Loucy (cell line): ENCODE results near the gene TLCD5.

Experiments used
- H2AFZ ChIP-seq: fragments of 200-600 bp; sonication (generic); 2 replicates; pipeline ENCODE4 v1.6.0; 2016; ENCODE audit warnings: antibody characterized with exemption, mild to moderate bottlenecking, low read length, moderate library complexity
- H3F3A ChIP-seq: fragments of 200-600 bp; 2 replicates; pipeline ENCODE4 v1.6.0; 2016; ENCODE audit warnings: antibody characterized with exemption, low read depth, mild to moderate bottlenecking
- H3K27me3 ChIP-seq: fragments of 200-600 bp; sonication (generic); 2 replicates; pipeline ENCODE4 v1.6.1; 2014; ENCODE audit warnings: low read length, mild to moderate bottlenecking; ENCODE audit not compliant: insufficient read depth, poor library complexity, severe bottlenecking
- H3K36me3 ChIP-seq: fragments of 200-600 bp; sonication (generic); 2 replicates; pipeline ENCODE4 v1.6.1; 2016; ENCODE audit warnings: low read length; ENCODE audit not compliant: insufficient read depth
- H3K4me1 ChIP-seq: fragments of 200-600 bp; sonication (generic); 2 replicates; pipeline ENCODE4 v1.5.1; 2014; ENCODE audit warnings: low read length, mild to moderate bottlenecking; ENCODE audit not compliant: insufficient read depth, poor library complexity, severe bottlenecking
- H3K4me2 ChIP-seq: fragments of 200-600 bp; sonication (generic); 2 replicates; pipeline ENCODE4 v1.6.0; 2014; ENCODE audit warnings: antibody characterized with exemption, low read length, low read depth, mild to moderate bottlenecking; ENCODE audit not compliant: poor library complexity, severe bottlenecking
- H3K4me3 ChIP-seq: fragments of 200-600 bp; sonication (generic); 2 replicates; pipeline ENCODE4 v1.5.1; 2014; ENCODE audit warnings: low read length, mild to moderate bottlenecking, mixed read lengths; ENCODE audit not compliant: poor library complexity, severe bottlenecking
- H3K79me2 ChIP-seq: fragments of 200-600 bp; sonication (generic); 2 replicates; pipeline ENCODE4 v1.6.1; 2014; ENCODE audit warnings: low read length; ENCODE audit not compliant: insufficient read depth
- H3K9ac ChIP-seq: fragments of 200-600 bp; sonication (generic); 2 replicates; pipeline ENCODE4 v1.6.0; 2014; ENCODE audit warnings: mild to moderate bottlenecking, low read depth, low read length, moderate library complexity; ENCODE audit not compliant: poor library complexity, severe bottlenecking
- H3K9me2 ChIP-seq: fragments of 200-600 bp; sonication (generic); replicated peaks from 2 replicates; pipeline ENCODE4 v1.6.1; 2016; ENCODE audit warnings: low read depth, low read length, mixed read lengths
- H3K9me3 ChIP-seq: fragments of 200-600 bp; sonication (generic); 2 replicates; pipeline ENCODE4 v1.6.1; 2014; ENCODE audit warnings: mild to moderate bottlenecking, antibody characterized with exemption, low read length, low read depth; ENCODE audit not compliant: insufficient read depth
- H4K20me1 ChIP-seq: fragments of 200-600 bp; sonication (generic); 2 replicates; pipeline ENCODE4 v1.6.0; 2014; ENCODE audit warnings: antibody characterized with exemption, low read length, mild to moderate bottlenecking; ENCODE audit not compliant: insufficient read depth, poor library complexity, severe bottlenecking
- EZH2phosphoT487 ChIP-seq: fragments of 200-600 bp; IDR thresholded peaks from 2 replicates; pipeline ENCODE4 v1.6.1; 2018; ENCODE audit warnings: antibody characterized with exemption, mild to moderate bottlenecking, moderate library complexity, borderline replicate concordance
- TF ChIP-seq, protein P1 (sequence below): fragments of 200-600 bp; sonication (generic); conservative IDR thresholded peaks from 2 replicates; pipeline ENCODE4 v1.5.1; 2014; ENCODE audit warnings: mild to moderate bottlenecking, antibody characterized with exemption, low read length

Gene TLCD5

DNA sequence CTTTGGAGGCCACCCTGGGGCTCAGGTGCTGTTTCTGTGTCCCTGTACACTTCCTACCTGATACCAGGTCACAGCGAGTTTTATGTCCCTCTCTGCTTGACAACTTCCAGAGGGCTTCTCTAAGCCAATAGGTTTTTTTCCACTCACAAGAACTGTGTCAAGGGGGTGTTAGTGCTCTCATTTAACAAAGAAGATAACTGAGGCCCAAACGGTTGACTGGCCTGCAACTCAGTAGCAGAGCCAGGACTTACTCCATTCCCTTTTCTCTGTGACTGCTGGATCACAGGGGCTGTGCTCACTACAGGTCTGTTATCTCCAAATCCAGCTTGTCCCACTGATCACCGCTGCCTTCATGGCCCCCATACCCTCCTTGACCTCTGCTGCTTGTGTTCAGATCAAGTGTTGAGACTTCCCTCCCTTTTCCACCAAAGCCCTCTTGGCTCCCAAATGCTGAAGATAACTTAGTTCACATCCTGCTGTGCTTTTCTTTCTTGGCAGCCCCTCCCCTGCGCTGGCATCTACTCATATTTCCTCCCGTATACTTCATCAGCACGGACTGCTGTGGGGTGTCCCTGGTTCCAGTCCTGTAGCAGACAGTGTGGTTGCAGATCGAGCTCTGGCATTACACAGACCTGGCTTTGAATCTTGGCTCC lies 43.8 kb upstream of the TLCD5 start:
- Histone ChIP-seq H3K4me3 (no peak overlapping the region), H3K9me3 (no peaks in the 10 kb centered on the region), H3K9ac (no peak overlapping the region), H3K79me2 (no peaks in the 10 kb centered on the region), H3K36me3 (no peaks in the 10 kb centered on the region), H3K9me2 (no peaks in the 10 kb centered on the region), H3K4me1 (no peaks in the 10 kb centered on the region), H3K27me3 (no peaks in the 10 kb centered on the region), H2AFZ (no peak overlapping the region), H4K20me1 (no peaks in the 10 kb centered on the region), H3F3A (no peaks in the 10 kb centered on the region), H3K4me2 (no peak overlapping the region)
- TF ChIP-seq, protein P1, sequence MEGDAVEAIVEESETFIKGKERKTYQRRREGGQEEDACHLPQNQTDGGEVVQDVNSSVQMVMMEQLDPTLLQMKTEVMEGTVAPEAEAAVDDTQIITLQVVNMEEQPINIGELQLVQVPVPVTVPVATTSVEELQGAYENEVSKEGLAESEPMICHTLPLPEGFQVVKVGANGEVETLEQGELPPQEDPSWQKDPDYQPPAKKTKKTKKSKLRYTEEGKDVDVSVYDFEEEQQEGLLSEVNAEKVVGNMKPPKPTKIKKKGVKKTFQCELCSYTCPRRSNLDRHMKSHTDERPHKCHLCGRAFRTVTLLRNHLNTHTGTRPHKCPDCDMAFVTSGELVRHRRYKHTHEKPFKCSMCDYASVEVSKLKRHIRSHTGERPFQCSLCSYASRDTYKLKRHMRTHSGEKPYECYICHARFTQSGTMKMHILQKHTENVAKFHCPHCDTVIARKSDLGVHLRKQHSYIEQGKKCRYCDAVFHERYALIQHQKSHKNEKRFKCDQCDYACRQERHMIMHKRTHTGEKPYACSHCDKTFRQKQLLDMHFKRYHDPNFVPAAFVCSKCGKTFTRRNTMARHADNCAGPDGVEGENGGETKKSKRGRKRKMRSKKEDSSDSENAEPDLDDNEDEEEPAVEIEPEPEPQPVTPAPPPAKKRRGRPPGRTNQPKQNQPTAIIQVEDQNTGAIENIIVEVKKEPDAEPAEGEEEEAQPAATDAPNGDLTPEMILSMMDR, result no peak
- TF ChIP-seq EZH2phosphoT487, result no peak

GRCh38 chr11:120283124-120283523 lies 42.0 kb upstream of the TLCD5 start:
- Histone ChIP-seq H3K27me3 (no peaks in the 10 kb centered on the region), H4K20me1 (no peaks in the 10 kb centered on the region), H3K4me3 (no peak overlapping the region), H3K4me1 (no peaks in the 10 kb centered on the region), H3K4me2 (no peak overlapping the region), H3K9ac (no peak overlapping the region), H3F3A (no peaks in the 10 kb centered on the region), H2AFZ (no peak overlapping the region), H3K9me3 (no peaks in the 10 kb centered on the region), H3K9me2 (no peaks in the 10 kb centered on the region), H3K36me3 (no peaks in the 10 kb centered on the region), H3K79me2 (no peaks in the 10 kb centered on the region)
- TF ChIP-seq EZH2phosphoT487, result no peak
- TF ChIP-seq, protein P1, result no peak

DNA sequence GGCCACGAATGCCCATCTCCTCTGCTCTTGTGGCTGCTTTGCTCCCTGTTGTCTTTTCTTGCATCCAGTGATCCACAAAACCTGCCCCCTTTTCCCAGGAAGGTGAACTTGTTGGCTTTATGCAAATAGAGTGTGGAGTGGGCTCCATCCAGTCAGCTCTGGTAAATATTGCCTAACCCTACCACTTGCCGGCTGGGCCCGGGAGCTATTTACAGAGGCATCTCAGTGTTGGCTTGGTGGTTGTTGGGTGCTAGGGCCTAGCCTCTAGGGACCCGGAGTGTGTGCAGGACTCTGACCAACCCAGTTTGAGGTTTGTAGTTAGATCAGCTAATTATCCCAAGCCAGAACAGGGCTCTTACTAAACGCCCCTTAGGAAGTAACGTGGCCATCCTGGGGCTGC lies 40.8 kb upstream of the TLCD5 start:
- Histone ChIP-seq H3K9me3 (no peaks in the 10 kb centered on the region), H3K9me2 (no peaks in the 10 kb centered on the region), H3K4me3 (no peak overlapping the region), H3K27me3 (no peaks in the 10 kb centered on the region), H3K9ac (no peak overlapping the region), H3K36me3 (no peaks in the 10 kb centered on the region), H2AFZ (no peak overlapping the region), H3K4me2 (no peak overlapping the region), H4K20me1 (no peaks in the 10 kb centered on the region), H3K79me2 (no peaks in the 10 kb centered on the region), H3F3A (no peaks in the 10 kb centered on the region), H3K4me1 (no peaks in the 10 kb centered on the region)
- TF ChIP-seq, protein P1, result no peak
- TF ChIP-seq EZH2phosphoT487, result no peak
